ENCODE results near the gene NPAP1. TPM values are rescaled to one million over a fixed set of nuclear protein-coding genes. Genes with fewer than 3 reads are reported as not detected.

The NPAP1 gene
- total RNA-seq, 4 donors from 2014 or later, result not detected

DNA sequence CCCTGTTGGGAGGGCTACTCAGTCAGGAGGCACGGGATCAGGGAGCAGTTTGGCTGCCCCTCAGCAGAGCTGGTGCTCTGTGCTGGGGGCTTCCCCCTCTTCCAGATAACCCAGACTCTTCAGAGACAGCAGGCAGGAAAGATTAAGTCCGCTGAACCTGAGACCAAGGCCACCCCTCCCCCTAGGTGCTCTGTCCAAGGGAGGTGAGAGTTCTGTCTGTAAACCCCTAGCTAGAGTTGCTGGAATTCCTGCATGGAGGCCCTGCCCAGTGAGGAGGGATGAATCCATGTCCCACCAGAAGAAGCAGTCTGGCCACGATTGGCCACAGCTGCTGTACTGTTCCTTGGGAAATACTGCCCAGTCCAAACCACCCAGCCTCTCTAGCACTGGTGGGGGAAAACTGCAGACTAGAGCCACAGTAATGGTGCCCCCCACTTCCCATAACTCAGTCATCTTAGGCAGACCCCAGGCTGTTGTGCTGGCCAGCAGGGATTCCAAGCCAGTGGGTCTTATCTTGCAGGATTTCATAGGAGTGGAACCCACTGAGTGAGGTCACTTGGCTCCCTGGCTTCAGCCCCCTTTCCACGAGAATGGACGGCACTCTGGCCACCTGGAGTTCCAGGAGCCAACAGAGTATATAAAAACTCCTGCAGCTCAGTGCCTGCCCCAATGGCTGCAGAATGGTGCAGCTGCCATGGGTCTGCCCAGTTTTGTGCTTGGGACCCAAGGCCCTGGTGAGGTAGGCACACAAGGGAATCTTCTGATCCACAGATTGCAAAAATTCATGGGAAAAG is 42.9 kb downstream of the NPAP1 start:
- TF ChIP-seq, protein P1, sequence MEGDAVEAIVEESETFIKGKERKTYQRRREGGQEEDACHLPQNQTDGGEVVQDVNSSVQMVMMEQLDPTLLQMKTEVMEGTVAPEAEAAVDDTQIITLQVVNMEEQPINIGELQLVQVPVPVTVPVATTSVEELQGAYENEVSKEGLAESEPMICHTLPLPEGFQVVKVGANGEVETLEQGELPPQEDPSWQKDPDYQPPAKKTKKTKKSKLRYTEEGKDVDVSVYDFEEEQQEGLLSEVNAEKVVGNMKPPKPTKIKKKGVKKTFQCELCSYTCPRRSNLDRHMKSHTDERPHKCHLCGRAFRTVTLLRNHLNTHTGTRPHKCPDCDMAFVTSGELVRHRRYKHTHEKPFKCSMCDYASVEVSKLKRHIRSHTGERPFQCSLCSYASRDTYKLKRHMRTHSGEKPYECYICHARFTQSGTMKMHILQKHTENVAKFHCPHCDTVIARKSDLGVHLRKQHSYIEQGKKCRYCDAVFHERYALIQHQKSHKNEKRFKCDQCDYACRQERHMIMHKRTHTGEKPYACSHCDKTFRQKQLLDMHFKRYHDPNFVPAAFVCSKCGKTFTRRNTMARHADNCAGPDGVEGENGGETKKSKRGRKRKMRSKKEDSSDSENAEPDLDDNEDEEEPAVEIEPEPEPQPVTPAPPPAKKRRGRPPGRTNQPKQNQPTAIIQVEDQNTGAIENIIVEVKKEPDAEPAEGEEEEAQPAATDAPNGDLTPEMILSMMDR (IDR thresholded peaks at IDR 0.05; ENCODE audit: low read depth), result no peak

DNA sequence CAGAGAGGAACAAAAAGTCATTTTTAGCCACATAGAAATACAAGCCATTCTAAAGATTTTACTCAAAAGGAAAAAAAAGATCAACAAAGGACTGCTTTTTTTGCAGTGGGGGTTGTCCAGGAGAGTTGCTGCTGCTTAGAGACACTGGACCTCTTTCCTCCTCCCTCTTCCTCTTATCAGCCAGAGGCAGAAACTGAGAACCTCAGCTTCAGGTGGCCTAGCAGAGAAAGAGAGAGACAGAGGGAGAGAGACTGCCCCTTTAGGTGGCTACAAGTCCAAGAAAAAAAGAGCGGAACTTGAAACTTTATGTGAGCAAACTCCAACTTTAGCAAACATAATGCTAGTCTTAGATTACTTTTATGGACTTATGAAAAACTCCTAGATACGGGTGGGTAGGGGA is 54.2 kb downstream of the NPAP1 start:
- TF ChIP-seq, protein P1 (IDR thresholded peaks at IDR 0.05; ENCODE audit: low read depth), result no peak

Data from subcutaneous adipose tissue (tissue), 4 donors.